Fibroblast of villous mesenchyme (primary cell): Measurements from ENCODE around the gene BRF1. TPM values are rescaled to one million over a fixed set of nuclear protein-coding genes. Genes with fewer than 3 reads are reported as not detected.

ENCODE experiments used
- DNase-seq: peaks from one replicate; pipeline ENCODE4 v3.0.0-alpha.2; 2010; ENCODE audit warnings: low read depth
- H3K4me3 ChIP-seq: 2 replicates; pipeline ENCODE4 v1.5.1; 2011; ENCODE audit warnings: low read depth, mild to moderate bottlenecking, low read length
- CTCF ChIP-seq: IDR thresholded peaks from 2 replicates; pipeline ENCODE4 v1.5.1; 2012; ENCODE audit warnings: low read depth, mild to moderate bottlenecking, low read length; ENCODE audit not compliant: insufficient read depth
- total RNA-seq: library from RNA; depleted of rRNA; stranded (reverse); fragments of >200 nt; gene quantifications from 2 replicates; pipeline ENCODE4 v1.2.3, GENCODE V29; 2012

BRF1 gene
- total RNA-seq, 1 donor: 32.8 TPM

- no peak overlapping the region for H3K4me3 ChIP-seq
- no peak for DNase-seq
- TF ChIP-seq CTCF: no peak
These were observed 99.5 kb downstream of the BRF1 start for GRCh38 chr14:105201156-105201924.

GRCh38 chr14:105200641-105201040, 100.2 kb downstream of the BRF1 start:
- no peak for TF ChIP-seq CTCF
- H3K4me3 ChIP-seq: no peak overlapping the region
- DNase-seq: no peak

- no peak overlapping the region for H3K4me3 ChIP-seq
- TF ChIP-seq CTCF: peak; percentile 2
- no peak for DNase-seq
These were observed 100.7 kb downstream of the BRF1 start for GRCh38 chr14:105200074-105200473.

GRCh38 chr14:105199093-105199492, 101.7 kb downstream of the BRF1 start:
- no peak overlapping the region for H3K4me3 ChIP-seq
- peak; percentile 54 for DNase-seq
- no peak for TF ChIP-seq CTCF

- TF ChIP-seq CTCF: no peak
- no peak for DNase-seq
- no peak overlapping the region for H3K4me3 ChIP-seq
These were observed 102.2 kb downstream of the BRF1 start for GRCh38 chr14:105198588-105198987.

- TF ChIP-seq CTCF: no peak
- H3K4me3 ChIP-seq: no peak overlapping the region
- peak; percentile 59 for DNase-seq
These were observed 103.6 kb downstream of the BRF1 start for GRCh38 chr14:105197211-105197641.
